GM10266 (cell line): ENCODE measurements around the gene TOM1L2.
A peak's percentile ranks its signal among the peaks of the same experiment; 100 is the strongest.
"Not testable (repeated sequence)": the region's sequence is repeated elsewhere in the genome, so short reads cannot be mapped to it uniquely, and the experiment has no call there.

ENCODE experiments used
- DNase-seq: peaks from one replicate; pipeline ENCODE4 v3.0.0; 2012; ENCODE audit errors: extremely low spot score
- TF ChIP-seq, protein P1 (sequence below): IDR thresholded peaks from 2 replicates; pipeline ENCODE4 v1.5.1; 2012; ENCODE audit warnings: mild to moderate bottlenecking, low read depth; ENCODE audit not compliant: control insufficient read depth, insufficient read depth; ENCODE audit errors: missing control alignments

The TOM1L2 gene

DNA sequence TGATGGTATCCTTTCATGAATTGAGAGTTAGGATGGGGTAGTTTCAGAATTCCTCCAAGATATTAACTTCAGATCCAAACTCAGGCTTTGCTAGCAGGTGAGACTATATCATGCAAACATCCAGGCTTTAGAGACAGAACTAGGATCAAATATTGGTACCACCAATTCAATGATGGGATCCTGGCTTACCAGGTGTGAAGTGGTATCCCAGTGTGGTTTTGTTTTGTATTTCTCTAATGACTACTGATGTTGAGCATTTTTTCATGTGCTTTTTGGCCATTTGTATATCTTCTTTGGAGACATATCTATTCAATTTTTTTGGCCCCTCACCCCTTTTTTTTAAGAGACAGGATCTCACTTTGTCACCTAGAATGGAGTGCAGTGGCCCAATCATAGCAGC lies 57.0 kb downstream of the TOM1L2 start:
- TF ChIP-seq, protein P1, sequence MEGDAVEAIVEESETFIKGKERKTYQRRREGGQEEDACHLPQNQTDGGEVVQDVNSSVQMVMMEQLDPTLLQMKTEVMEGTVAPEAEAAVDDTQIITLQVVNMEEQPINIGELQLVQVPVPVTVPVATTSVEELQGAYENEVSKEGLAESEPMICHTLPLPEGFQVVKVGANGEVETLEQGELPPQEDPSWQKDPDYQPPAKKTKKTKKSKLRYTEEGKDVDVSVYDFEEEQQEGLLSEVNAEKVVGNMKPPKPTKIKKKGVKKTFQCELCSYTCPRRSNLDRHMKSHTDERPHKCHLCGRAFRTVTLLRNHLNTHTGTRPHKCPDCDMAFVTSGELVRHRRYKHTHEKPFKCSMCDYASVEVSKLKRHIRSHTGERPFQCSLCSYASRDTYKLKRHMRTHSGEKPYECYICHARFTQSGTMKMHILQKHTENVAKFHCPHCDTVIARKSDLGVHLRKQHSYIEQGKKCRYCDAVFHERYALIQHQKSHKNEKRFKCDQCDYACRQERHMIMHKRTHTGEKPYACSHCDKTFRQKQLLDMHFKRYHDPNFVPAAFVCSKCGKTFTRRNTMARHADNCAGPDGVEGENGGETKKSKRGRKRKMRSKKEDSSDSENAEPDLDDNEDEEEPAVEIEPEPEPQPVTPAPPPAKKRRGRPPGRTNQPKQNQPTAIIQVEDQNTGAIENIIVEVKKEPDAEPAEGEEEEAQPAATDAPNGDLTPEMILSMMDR: no peak
- DNase-seq: no peak

DNA sequence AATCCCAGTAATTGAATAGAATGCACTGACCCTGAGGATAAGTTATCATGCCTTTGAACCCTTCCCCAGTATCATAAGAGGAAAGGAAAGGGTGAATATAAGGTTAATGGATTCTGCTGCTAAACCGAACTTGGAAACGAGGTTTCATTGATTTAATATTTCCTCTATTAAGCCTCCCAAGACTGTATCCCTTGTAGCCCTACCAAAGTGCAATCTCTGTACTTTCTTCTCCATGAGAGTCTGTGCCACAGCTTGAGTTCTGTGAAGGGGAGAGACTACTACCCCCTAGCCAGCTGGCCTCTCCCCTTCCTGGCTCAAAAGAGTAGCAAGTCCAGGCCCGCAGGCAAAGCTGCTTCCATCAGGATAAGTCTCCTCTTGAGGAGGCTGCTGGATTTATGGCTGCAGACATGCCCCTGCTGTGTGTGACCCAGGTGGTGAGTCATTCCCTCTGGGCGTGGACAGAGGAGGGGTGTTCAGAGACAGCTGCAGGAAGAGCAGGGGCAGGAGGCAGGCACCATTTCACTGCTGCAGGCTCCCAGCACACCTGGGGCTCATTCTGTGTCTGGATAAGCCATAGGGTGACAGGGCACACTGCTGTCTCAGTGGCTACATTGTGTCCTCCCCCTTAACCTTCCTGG lies 58.4 kb downstream of the TOM1L2 start:
- DNase-seq: peak; percentile 48
- TF ChIP-seq, protein P1: no peak

DNA sequence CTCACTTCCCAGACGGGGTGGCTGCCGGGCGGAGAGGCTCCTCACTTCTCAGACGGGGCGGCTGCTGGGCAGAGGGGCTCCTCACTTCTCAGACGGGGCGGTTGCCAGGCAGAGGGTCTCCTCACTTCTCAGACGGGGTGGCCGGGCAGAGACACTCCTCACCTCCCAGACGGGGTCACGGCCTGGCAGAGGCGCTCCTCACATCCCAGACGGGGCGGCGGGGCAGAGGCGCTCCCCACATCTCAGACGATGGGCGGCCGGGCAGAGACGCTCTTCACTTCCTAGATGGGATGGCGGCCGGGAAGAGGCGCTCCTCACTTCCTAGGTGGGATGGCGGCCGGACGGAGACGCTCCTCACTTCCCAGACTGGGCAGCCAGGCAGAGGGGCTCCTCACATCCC lies 59.9 kb downstream of the TOM1L2 start:
- DNase-seq: not testable (repeated sequence)

DNA sequence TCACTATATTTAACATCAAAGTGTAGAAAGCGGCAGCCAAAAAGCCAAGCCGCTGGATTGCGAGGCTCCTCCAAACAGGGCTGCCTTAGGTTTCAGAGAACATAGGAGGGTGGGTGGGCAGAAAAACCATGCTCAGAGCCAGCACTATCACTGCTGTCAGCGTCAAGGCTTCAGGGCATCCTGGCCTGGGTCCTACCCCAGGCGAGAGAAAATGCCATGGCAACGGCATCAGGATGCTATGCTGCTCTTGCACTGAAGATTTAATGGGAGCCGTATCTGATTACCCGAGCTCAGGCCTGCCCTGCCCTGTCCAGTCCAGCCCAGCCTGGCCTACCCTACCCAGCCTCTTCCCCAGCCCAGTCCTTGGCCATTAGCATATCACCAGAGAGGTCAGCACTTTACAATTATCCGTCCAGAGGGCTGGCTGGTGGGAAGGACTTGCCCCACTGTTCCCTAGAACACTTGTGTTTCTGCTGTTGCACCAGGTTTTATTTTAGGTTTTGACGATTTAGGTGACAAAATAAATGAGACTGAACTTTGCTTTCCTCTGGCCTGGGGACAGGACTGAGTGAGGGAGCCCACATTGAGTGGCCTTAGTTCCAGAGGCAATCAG lies 61.1 kb downstream of the TOM1L2 start:
- DNase-seq: no peak
- TF ChIP-seq, protein P1: no peak

DNA sequence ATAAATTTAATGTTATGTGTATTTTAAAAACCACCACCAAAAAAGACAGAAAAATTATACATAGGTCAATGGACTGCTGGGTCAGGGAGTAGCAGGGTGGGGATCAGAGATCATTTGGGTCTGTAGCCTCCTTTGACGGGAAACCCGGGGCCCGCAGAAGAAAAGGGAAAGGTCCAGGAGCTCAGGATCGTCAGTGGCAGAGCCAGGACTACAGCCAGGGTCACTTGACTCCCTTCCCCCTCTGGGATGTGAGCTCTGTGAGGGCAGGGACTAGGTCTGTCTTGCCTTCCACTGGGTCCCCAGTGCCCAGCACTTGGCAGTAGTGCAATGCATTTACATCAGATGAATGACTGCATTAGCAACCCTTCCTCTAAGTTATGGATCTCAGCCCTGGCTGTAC lies 62.1 kb downstream of the TOM1L2 start:
- TF ChIP-seq, protein P1: no peak
- DNase-seq: no peak

DNA sequence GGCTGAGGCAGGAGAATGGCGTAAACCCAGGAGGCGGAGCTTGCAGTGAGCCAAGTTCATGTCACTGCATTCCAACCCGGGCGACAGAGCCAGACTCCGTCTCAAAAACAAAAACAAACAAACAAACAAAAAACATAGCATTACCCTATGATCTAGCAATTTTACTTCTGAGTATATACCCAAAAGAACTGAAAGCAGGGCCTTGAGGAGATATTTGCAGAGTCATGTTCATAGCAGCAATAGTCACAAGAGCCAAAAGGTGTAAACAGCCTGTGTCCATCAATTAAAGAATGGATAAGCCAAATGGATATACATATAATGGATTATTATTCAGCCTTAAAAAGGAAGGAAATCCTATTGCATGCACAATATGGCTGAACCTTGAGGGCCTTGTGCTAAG lies 63.1 kb downstream of the TOM1L2 start:
- DNase-seq: no peak
- TF ChIP-seq, protein P1: no peak

DNA sequence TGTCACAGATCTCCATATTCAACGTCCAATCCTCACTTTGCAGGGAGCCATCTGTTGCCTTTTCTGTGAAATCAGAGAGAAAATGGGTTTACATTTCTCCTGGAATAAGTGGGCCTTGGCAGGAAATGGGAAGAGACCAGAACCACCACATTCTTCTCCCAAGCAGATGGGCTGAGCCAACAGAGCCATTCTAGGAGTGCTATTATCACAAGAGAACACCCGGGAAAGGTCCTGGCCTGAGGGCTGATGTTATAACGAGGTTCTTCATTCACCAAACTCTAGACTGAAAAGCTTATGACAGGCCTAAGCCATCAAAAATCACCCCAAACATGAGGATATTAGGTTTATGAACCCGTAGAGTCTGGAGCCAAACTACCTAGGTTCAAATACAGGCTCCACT lies 64.7 kb downstream of the TOM1L2 start:
- no peak for DNase-seq
- TF ChIP-seq, protein P1: no peak
